Measurements from ENCODE around the gene SPA17. TPM values are rescaled to one million over a fixed set of nuclear protein-coding genes. Genes with fewer than 3 reads are reported as not detected.
A peak's percentile ranks its signal among the peaks of the same experiment; 100 is the strongest.

Gene SPA17
- total RNA-seq, 2 experiments from 2014 or later, result 2.4 to 2.9 TPM

DNA sequence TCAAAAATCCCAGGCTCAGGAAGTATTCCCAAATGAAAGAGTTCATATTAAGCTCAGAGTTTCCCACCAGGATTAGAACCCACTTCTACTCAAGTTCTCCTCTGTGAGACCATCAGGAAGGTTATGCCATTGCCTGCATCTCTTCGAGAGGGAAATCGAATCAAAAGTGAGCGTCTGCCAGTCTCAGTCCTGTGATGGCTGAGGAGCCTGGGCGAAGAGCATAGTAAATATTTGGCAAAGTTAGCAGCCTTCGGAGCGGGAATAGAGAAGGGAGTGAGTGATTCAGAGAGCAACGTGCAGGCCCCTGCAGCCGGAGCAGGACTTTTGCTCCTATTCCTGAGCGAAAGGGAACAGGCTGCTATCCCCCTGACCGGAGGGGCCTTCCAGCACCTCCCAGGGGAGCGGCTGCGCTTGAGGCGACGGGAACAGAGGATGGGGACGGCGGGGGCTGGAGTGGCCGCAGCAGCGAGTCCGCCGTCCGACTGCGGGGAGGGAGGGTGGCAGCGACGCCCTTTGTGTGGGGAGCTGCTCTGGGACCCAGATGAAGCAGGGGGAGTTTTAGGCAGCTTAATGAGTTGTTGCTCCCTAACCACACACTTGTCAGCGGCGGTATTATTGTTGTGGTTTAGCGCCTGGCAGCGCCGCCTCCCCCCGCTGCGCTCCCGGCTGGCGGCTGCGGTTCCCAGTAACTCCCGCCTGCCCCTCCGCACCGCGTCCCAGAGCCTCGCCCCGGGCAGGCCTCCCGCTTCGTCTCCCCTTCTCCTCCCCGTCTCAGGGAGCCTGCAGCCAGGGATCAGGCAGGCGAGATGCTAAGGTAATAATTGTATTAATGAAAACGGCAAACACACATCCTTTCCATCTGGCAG, 44.3 kb downstream of the SPA17 start:
- DNase-seq (no peak), ATAC-seq (peak; percentile 49)
- H3K27ac Mint-ChIP-seq, result no peak overlapping the region
- H3K4me3 Mint-ChIP-seq, result no peak overlapping the region
- H3K27me3 Mint-ChIP-seq, result peaks cover 64% of the 10 kb centered on the region
- no peaks in the 10 kb centered on the region for H3K9me3 Mint-ChIP-seq (ENCODE audit: low read depth)
- no peaks in the 10 kb centered on the region for H3K36me3 Mint-ChIP-seq
- peaks cover 11% of the 10 kb centered on the region for H3K4me1 Mint-ChIP-seq
- CTCF ChIA-PET, result interaction anchor here (0.8 to 1.4 kb wide), 2 partner anchors 21 to 29 kb away, joined by 3 to 4 read pairs; partner anchors contain the start of gene NRGN

GRCh38 chr11:124718801-124719200, 45.1 kb downstream of the SPA17 start:
- DNase-seq (no peak), ATAC-seq (no peak)
- CTCF ChIA-PET, result no interaction called here
- no peak overlapping the region for H3K4me3 Mint-ChIP-seq
- H3K27me3 Mint-ChIP-seq, result peaks cover 67% of the 10 kb centered on the region
- peaks cover 11% of the 10 kb centered on the region for H3K4me1 Mint-ChIP-seq
- H3K9me3 Mint-ChIP-seq (ENCODE audit: low read depth), result no peaks in the 10 kb centered on the region
- H3K27ac Mint-ChIP-seq, result no peak overlapping the region
- no peaks in the 10 kb centered on the region for H3K36me3 Mint-ChIP-seq

DNA sequence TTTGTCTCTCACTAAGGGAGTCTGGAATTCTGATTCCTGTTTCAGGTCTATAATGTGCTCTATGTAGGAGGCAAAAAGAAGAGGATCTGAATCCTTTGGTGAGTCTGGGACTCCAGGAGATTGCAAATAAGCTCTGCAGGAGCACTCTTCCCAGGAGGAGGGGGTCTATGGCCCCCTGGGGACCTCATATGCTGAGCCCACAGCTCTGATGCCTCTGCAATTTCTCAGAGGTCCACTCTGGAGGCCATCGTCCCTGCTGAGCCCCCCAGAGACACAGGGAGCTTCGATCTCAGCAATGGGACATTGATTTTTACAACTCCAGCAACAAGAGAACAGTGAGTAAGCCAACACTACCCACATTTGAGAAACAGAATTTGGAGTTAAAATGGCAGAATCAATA, 45.8 kb downstream of the SPA17 start:
- CTCF ChIA-PET, result interaction anchor here (1.3 kb wide), 1 partner anchor 44 kb away, joined by 4 read pairs; no protein-coding TSS in a partner anchor
- peaks cover 11% of the 10 kb centered on the region for H3K4me1 Mint-ChIP-seq
- H3K27ac Mint-ChIP-seq, result no peak overlapping the region
- no peaks in the 10 kb centered on the region for H3K9me3 Mint-ChIP-seq (ENCODE audit: low read depth)
- H3K36me3 Mint-ChIP-seq, result no peaks in the 10 kb centered on the region
- no peak for ATAC-seq
- peaks cover 73% of the 10 kb centered on the region for H3K27me3 Mint-ChIP-seq
- DNase-seq, result no peak
- no peak overlapping the region for H3K4me3 Mint-ChIP-seq

DNA sequence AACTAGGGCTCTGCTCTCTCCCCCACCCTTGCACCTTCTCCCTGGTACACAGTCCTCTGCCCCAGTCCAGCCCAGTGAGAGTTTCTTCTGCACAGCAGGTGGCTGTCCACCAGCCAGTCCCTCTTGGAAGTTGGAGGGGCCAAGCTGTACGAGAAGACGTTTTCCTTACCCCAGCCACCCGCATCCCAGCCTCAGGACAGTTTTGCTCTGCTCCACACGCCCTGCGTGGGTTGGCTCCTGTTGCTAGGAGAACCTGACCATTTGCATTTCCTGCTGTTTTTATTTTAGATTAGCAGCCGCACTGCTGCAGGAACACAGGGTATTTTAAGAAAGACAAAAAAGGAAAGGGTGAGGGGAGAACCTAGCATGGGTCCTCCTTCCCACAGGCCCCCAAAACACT, 48.5 kb downstream of the SPA17 start:
- no peaks in the 10 kb centered on the region for H3K9me3 Mint-ChIP-seq (ENCODE audit: low read depth)
- CTCF ChIA-PET, result no interaction called here
- H3K36me3 Mint-ChIP-seq, result no peaks in the 10 kb centered on the region
- H3K4me1 Mint-ChIP-seq, result peaks cover 11% of the 10 kb centered on the region
- ATAC-seq, result no peak
- H3K27ac Mint-ChIP-seq, result no peak overlapping the region
- H3K27me3 Mint-ChIP-seq, result peaks cover 73% of the 10 kb centered on the region
- DNase-seq, result no peak
- H3K4me3 Mint-ChIP-seq, result no peak overlapping the region

DNA sequence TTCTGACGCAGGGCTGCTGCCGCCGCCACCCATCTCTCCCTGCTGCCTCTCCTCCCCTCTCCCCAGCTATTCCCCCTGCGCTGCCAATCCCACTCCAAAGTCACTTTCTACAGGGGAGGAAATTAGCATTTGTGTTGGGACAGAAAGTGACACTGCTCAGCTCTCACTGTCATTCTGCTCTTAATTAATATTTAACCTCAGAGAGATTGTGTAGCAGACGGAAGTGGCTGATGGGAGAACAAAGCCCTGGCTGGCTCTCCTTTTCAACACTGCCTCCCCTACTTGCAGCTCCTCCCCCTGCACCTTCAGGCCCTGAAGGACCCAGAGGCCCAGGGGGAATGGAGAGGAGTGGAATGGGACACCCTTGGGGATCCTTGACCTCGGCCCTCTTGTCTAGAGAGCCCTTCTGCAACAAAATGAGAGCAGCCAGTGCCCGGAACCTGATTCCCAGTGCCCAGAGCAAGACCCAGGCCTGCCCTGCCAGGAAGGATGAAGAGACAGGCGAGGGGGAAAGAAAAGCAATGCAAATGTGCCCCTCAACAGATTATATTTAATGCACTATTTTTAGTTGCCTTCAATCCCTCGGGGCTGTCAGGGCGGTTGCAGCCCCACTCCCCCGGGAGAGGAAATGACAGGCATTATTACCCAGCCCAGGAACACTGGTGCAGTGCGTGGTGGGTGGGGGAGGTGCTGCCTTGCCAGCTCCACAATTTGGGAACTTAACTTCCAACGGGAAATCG, 51.4 kb downstream of the SPA17 start:
- CTCF ChIA-PET, result interaction anchor here (1.3 to 1.5 kb wide), 2 partner anchors 25 to 38 kb away, joined by 4 to 6 read pairs; no protein-coding TSS in a partner anchor
- no peaks in the 10 kb centered on the region for H3K36me3 Mint-ChIP-seq
- H3K27ac Mint-ChIP-seq, result no peak overlapping the region
- no peak overlapping the region for H3K4me3 Mint-ChIP-seq
- DNase-seq (no peak), ATAC-seq (no peak)
- H3K4me1 Mint-ChIP-seq, result no peaks in the 10 kb centered on the region
- H3K27me3 Mint-ChIP-seq, result peaks cover 49% of the 10 kb centered on the region
- no peaks in the 10 kb centered on the region for H3K9me3 Mint-ChIP-seq (ENCODE audit: low read depth)

GRCh38 chr11:124725719-124726105, 52.0 kb downstream of the SPA17 start:
- no peaks in the 10 kb centered on the region for H3K9me3 Mint-ChIP-seq (ENCODE audit: low read depth)
- no peak overlapping the region for H3K27ac Mint-ChIP-seq
- CTCF ChIA-PET, result interaction anchor here (1.3 kb wide), 1 partner anchor 26 kb away, joined by 4 read pairs; no protein-coding TSS in a partner anchor
- H3K27me3 Mint-ChIP-seq, result peaks cover 46% of the 10 kb centered on the region
- H3K36me3 Mint-ChIP-seq, result no peaks in the 10 kb centered on the region
- no peak for ATAC-seq
- no peak for DNase-seq
- no peaks in the 10 kb centered on the region for H3K4me1 Mint-ChIP-seq
- no peak overlapping the region for H3K4me3 Mint-ChIP-seq

GRCh38 chr11:124727474-124727873, 53.8 kb downstream of the SPA17 start:
- no peaks in the 10 kb centered on the region for H3K36me3 Mint-ChIP-seq
- no peaks in the 10 kb centered on the region for H3K4me1 Mint-ChIP-seq
- no peaks in the 10 kb centered on the region for H3K9me3 Mint-ChIP-seq (ENCODE audit: low read depth)
- CTCF ChIA-PET, result interaction anchor here (1.0 kb wide), 1 partner anchor 10 kb away, joined by 3 read pairs; no protein-coding TSS in a partner anchor
- H3K27me3 Mint-ChIP-seq, result peaks cover 34% of the 10 kb centered on the region
- no peak for ATAC-seq
- H3K27ac Mint-ChIP-seq, result no peak overlapping the region
- H3K4me3 Mint-ChIP-seq, result no peak overlapping the region
- no peak for DNase-seq

GRCh38 chr11:124728134-124728533, 54.4 kb downstream of the SPA17 start:
- Mint-ChIP-seq H3K36me3 (no peaks in the 10 kb centered on the region), H3K27ac (no peak overlapping the region), H3K4me1 (no peaks in the 10 kb centered on the region), H3K4me3 (no peak overlapping the region), H3K27me3 (peaks cover 28% of the 10 kb centered on the region), H3K9me3 (ENCODE audit: low read depth) (no peaks in the 10 kb centered on the region)
- ATAC-seq (no peak), DNase-seq (no peak)
- CTCF ChIA-PET, result no interaction called here

- ATAC-seq (no peak), DNase-seq (no peak)
- CTCF ChIA-PET, result no interaction called here
- Mint-ChIP-seq H3K9me3 (ENCODE audit: low read depth) (no peaks in the 10 kb centered on the region), H3K4me1 (no peaks in the 10 kb centered on the region), H3K36me3 (no peaks in the 10 kb centered on the region), H3K27ac (no peak overlapping the region), H3K27me3 (peaks cover 19% of the 10 kb centered on the region), H3K4me3 (no peak overlapping the region)
These were observed 55.9 kb downstream of the SPA17 start for GRCh38 chr11:124729571-124729970.

DNA sequence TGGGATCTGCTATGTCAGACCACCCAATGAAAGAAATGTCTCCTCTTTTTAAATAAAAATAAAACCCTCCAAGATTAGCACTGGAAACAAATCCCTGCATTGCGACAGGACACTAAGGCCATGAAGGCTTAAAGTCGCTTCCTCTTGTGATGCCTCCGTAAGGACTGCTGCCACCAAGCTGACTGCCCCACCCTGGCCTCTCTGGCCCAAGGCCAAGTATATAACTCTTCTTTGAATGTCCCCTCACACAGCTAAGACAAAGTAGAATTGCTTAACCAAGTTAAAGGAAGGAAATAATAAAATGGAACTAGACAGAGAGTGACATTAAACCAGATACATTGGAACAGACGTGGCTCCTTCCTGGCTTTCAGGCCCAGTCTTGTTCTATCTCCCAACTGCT, 58.5 kb downstream of the SPA17 start:
- peaks cover 30% of the 10 kb centered on the region for H3K27me3 Mint-ChIP-seq
- ATAC-seq (no peak), DNase-seq (no peak)
- H3K9me3 Mint-ChIP-seq (ENCODE audit: low read depth), result no peaks in the 10 kb centered on the region
- no peak overlapping the region for H3K4me3 Mint-ChIP-seq
- CTCF ChIA-PET, result interaction anchor here (1.2 kb wide), 1 partner anchor 14 kb away, joined by 3 read pairs; no protein-coding TSS in a partner anchor
- no peaks in the 10 kb centered on the region for H3K36me3 Mint-ChIP-seq
- H3K27ac Mint-ChIP-seq, result no peak overlapping the region
- H3K4me1 Mint-ChIP-seq, result no peaks in the 10 kb centered on the region

DNA sequence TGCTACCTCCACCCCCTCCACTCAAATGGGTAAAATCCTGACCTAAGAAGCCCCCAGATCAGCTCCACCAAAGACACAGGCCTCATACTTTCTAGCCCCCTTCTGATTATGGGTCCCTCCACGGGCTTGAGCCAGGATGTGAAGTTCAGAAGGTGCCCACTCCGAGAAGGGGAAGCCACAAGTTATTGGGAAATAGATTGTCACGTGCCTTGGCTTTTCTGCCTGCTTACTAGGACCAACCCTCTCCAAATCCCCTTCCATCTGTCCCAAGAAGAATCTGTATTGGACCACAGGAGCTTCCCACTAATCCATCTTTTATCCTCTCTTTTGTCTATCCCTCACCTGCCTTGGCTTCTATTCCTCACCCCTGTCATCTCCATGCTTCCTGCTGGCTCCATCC, 63.0 kb downstream of the SPA17 start:
- ATAC-seq (no peak), DNase-seq (no peak)
- no peaks in the 10 kb centered on the region for H3K36me3 Mint-ChIP-seq
- H3K4me1 Mint-ChIP-seq, result peaks cover 15% of the 10 kb centered on the region
- H3K27me3 Mint-ChIP-seq, result peaks cover 57% of the 10 kb centered on the region
- H3K4me3 Mint-ChIP-seq, result no peak overlapping the region
- no peak overlapping the region for H3K27ac Mint-ChIP-seq
- no peaks in the 10 kb centered on the region for H3K9me3 Mint-ChIP-seq (ENCODE audit: low read depth)
- CTCF ChIA-PET, result interaction anchor here (1.2 to 1.8 kb wide), 2 partner anchors 10 kb away, joined by 3 to 6 read pairs; no protein-coding TSS in a partner anchor

DNA sequence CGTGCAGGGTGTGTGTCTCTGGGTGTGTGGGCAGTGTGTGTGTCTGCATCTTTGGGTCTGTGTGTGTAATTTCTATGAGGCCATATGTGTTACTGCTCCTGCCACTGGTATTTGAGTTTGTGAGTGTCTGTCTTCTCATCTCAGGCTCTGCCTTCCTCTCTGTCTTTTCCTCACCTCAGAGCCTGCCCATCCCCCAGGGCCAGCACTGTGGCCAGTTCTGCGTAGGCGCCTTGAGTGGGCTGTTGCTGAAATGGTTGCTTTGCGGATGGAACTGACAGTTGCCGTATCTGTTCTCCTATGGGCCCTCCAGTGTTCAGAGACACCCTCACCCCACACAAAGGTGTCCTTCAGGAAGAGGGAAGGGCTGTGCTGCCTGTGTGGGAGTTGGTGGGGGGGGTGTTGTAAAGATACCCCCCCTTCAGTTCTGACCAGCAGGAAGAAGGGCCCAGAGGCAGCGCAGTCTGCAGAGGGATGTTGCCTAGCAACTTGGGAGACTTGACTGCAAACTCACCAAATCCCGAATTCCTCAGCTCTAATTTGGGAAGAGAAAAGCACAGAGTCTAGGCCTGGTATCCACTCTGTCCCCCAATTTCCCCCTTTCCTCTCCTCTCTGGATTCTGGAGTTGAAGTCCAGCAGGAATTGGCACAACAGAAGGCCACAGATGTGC, 64.1 kb downstream of the SPA17 start:
- Mint-ChIP-seq H3K36me3 (no peaks in the 10 kb centered on the region), H3K9me3 (ENCODE audit: low read depth) (no peaks in the 10 kb centered on the region), H3K27me3 (peaks cover 62% of the 10 kb centered on the region), H3K27ac (no peak overlapping the region), H3K4me3 (no peak overlapping the region), H3K4me1 (peaks cover 15% of the 10 kb centered on the region)
- CTCF ChIA-PET, result interaction anchor here (1.2 to 1.9 kb wide), 2 partner anchors 11 to 56 kb away, joined by 3 to 4 read pairs; no protein-coding TSS in a partner anchor
- ATAC-seq, result no peak
- no peak for DNase-seq

All from activated CD8-positive, alpha-beta memory T cell treated with anti-CD3 and anti-CD28 coated beads, Interleukin-2, amount 10 ng/mL, durations not matched to agents 7 days and 5 days (primary cell).